ENCODE data around the gene PIEZO2.

Gene PIEZO2

DNA sequence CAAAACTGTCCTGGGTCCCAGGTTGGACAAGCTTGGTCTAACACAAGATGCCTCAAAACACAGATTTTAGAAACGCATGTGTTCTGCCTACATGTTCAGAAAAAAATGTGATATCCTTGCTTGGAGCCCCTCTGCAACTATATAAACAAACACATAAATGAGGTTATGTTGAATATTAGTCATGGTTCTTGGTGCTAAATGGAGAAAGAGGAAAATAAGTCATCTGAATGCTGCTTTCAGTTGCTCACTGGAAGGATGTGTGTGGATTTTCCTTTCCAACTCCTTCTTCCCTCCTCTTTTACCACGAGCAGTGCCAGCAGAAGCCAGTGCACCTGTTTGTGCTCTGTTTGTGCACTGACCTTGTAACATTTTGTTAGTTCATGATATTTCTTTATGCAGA, 85.3 kb downstream of the PIEZO2 start:
- DNase-seq: no peak

DNA sequence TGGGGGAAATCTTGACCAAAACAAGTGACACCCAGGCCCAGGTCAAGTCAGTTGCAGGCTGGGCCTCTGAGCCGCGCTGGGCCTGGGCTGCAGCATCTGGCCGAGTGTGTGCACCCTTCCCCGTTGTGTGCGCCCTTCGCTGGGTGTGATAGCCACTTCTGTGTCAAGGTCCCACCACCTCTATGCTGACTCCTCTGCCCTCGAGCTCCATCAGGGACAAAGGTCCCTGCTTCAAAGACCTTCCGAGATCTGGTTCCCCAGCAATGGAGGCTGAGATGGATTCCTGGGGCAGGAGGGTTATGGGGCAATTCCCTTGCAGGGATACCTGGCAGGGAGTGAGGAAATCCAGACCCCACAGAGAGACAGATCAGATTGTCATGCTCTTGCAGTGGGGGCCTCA, 93.6 kb downstream of the PIEZO2 start:
- DNase-seq: no peak

DNA sequence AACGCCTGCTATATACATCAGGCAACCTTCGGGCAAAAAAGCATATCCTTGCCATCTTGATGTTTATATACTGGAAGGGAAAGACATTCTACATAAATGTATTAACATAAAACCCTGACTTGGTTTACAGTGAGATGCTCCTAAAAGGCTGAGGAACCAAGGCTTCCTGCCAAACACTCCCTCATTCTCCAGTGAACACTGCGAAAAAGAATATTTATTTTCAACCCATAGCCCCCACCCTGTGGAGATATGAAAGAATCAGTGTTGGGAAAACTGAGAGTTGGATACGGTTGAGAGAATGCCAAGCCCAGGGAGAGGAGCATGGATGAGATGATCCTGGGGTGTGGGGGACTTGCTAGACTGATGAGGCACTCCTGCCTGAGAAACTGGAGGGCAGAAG, 94.9 kb downstream of the PIEZO2 start:
- DNase-seq: no peak

DNA sequence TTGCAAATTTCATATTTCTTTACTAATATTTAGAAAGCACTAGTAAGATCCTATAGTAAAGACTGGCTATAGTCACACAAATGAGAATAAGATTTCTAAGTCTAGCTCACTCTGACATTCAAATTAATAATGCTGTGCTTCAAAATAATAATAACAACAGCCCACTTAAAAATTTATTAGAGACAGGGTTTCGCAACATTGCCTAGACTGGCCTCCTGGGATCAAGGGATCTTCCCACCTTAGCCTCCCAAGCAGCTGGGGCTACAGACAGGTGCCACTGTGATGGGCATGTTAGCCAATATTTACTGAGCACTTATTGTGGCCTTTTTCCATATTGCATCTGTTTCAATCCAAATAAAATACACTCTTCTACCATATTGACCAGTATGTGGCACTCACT, 96.1 kb downstream of the PIEZO2 start:
- DNase-seq: no peak

DNA sequence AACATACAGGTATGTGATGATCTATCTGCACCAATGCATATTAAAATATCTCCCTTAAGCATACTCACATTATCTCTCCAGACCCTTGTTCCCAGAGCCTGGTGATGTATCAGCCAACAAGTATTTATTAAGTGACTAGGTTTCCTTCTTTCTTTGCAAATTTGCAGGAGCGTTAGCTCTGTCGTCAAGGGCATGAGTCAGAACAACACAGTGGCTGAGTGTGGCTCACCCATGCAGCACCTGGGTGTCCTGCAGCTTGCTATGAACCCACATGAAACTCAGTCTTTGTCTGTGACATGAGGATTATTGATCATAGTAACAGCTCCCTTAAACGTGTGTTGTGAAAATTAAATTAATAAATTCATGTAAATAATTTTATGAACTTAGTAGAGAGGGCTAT, 96.6 kb downstream of the PIEZO2 start:
- DNase-seq: no peak

DNA sequence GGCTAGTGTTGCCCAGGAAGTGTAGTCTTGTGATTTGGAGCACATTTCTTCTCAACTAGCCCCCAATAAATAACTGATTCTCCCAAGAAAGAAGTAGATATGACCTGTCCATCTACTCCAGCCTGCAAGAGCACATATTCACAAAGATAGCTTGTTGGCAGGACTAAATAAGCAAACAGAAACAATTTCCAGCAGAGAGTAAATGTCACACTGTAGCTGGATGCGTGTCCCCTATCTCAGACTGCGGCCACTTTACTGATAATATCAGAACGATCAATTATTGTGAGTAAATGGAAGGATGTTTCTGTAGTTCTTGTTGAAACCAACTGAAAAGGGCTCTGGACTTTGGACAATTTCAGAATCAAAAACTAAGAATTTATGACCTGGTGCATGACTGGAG, 97.9 kb downstream of the PIEZO2 start:
- no peak for DNase-seq

DNA sequence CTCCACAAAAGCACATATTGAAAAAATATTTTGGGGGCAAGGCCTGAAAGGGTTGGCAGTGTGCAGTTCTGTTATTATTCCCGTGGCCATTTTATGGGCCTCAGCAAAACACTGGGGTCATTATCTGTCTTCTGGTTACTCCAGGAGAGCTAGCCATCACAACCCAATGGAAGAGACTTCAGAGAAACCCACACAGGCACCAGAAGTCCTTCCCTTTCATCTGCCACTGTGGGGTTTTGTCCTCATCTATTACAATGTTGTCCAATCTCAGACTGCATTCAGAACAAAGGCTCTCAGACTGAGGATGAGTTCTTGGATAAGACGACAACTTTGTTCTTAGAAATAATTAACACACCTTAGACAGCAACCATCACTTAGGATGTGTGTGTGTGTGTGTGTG, 98.4 kb downstream of the PIEZO2 start:
- DNase-seq: no peak

DNA sequence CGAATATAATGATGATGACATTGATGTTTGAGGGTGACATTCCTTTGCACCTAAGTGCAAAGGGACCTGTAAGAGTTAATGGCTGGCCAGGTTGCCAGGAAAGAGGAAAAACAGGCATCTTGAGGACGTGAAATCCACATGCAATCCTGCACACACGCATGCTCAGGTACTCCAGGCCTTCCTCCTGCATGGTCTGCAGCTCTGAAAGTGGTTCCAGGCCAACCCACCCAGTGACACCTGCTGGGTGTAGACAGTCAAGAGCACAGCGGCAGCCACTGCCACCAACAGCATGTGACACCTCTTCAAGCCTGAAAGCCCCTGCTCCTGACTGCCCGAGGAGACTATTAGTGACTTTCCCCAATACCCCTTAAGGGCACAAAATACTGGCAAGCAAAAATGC, 101.6 kb downstream of the PIEZO2 start:
- DNase-seq: no peak

DNA sequence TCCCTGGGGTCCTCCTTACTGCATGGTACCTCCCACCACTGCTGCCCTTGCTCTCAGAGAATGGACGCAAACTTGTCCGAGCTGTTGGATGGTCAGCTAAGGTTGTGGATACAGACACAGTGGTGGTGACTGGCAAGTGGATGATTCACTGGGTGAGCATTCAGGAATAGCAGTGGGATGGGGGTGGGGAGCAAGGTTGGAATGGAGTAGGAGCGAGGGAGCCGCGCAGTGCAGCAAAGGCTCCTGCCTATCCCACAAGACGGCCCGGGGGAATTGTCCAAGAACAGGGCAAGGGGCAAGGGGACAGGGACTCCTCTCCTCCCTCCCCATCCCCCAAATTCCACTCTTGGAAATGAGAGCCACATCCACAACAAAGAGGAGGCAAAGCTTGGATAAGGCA, 102.2 kb downstream of the PIEZO2 start:
- DNase-seq: no peak

DNA sequence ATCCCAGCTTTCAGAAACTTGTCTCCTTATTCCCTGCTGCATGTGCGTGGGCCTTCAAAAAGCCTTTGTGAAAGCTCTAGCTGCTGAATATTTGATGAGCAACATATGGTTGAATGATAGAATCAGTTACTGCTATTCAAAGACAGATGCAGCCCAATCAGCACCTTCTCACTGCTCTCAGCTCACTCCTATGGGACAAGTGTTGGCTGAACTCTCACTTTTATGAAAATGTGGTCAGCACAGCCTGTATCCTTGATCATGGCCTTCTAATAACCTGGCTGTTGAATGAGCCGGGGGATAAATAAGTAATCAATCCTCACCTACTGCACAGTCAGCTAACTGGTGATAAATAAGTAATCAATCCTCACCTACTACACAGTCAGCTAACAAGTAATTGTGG, 103.2 kb downstream of the PIEZO2 start:
- DNase-seq: no peak

DNA sequence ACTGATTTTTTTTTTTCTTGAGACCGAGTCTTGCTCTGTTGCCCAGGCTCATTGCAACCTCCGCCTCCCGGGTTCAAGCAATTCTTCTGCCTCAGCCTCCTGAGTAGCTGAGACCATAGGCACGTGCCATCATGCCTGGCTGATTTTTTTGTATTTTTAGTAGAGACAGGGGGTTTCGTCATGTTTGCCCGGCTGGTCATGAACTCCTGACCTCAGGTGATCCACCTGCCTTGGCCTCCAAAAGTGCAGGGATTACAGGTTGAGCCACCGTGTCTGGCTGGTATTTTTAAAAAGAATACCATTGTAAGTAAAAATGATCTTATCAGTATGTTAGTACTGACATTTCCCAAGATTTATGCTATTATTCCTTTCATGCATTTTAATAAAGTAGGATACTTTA, 105.7 kb downstream of the PIEZO2 start:
- DNase-seq: no peak

DNA sequence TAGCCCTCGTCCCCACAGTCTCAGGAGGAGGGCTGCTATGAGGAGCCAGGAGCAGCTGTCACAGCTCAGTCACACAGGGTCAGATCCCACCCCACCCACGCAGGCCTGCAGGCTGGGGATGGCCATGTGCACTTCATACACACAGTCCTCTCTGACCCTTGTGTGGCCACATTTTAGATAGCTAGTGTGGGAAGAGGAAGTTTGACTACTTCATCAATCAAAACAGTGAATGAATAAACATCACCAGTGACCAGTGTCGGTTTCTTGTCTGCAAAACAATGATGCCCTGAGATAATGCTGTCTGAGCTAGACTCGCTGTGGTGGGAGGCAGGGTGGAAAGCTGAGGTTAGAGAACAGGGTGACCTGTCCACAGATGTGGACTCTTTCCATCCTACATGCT, 107.1 kb downstream of the PIEZO2 start:
- no peak for DNase-seq

DNA sequence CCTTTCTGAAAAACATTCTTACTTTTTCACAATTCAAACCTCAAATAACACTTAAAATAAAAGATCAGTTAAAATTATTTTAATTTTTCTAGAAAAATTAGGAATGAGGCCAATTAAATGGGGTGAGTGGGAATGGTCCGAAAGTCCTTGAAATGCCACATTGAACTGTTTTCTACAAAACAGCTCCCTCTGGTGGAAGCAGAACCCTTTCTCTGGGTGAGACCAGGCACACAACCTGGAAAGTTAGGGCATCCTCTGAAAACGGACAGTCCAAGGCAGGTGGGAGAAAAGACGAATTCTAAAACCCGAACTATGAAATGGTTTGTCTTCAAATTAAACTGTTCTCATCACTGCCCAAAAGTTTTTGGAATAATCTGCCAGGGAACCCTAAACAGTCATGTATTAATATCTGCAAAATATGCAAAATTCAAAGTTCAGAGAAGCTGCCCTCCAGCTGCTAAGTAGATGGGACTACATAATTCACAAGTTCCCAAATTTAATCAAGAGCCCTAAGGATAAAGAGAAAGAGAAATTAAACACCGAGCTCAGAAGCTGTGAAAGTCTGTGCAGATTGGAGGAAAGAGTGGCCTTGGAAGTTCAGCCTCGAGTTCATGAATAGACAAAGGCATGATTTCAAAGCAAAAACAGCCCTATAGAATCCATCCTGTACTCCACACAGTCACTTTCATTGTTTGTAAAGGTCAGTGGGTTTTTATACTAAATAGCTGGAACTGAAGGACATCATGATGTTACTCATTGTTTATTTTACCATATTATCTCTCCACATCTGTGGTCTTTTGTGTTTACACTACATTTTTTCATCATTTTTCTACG, 108.3 kb downstream of the PIEZO2 start:
- no peak for DNase-seq

DNA sequence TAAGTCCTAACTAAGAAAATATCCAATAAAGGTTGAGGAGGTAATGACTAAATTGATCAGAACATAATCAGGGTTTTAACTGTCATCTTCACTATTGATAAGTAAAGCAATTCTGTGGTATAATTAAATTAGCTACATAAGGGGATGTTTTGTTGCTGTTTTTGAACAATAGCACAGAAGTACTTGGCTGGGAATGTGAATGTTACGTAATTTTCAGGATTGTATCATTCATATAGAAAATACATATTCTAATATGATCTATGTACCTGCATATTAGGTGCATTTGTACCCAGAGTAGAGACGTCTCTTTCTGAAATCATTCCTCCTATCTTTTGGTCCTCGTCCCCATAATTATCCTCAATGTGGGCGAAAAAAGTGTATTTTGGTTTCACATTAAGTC, 109.0 kb downstream of the PIEZO2 start:
- no peak for DNase-seq

DNA sequence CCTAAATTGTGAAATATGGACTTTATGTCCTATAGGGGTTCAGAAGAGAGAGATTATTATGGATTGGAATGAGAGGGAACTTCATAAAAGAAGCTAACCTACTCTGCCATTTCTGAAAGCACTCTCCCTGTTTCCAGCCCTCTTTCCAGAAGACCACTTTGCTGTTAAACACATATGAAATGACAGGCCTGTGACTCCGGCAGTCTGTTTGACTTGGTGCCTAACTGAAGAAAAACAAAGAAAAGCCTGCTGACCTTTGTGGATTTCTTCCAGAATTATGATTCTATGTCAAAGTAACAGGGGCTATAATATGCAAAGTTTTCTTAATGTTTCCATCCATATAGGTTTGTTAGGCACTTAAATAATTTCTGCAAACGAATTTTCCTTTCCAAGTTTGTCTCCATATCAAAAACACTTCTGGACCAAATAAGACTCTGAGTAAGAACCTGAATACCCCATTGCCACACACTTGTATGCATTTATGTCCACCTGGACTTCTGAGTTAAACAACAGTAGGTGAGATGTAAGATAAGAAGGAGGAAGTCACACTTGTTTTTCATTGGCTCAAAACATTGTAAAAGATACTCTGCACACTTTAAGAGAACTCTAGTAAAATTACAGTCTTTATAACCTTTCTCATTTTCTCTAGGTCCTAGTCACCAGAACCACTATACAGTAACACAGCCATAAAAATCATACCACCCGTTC, 111.7 kb downstream of the PIEZO2 start:
- DNase-seq: no peak

DNA sequence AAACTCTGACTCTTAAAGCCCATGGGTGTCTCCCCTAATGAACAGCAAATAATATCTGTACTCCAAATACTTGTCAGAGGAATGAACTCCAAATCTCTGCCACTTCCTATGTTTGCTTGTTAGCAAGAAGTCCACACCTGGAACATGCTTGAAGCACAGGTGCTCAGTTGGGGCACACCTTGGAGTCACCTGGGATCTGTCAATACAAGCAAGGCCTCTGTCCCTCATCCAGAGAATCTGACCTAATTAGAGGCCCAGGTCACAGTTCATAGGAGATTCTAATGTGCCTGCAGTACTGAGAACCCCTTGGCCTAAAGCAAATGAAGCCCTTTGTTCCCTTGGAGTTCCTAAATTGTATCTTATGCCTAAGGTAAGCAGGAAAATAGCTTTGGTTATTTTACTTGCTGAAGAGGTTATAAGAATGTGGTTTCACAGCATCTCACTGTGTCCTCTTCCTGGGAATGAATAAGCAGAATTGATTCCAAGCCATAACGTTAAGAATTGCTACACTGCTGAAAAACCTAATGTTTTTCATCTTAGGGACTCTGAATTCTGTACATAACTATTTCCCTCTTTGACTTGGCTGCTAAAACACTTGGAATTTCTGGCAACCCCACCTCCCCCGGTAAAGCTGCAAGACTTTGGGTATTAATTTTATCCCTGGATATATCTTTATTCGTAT, 113.4 kb downstream of the PIEZO2 start:
- no peak for DNase-seq

DNA sequence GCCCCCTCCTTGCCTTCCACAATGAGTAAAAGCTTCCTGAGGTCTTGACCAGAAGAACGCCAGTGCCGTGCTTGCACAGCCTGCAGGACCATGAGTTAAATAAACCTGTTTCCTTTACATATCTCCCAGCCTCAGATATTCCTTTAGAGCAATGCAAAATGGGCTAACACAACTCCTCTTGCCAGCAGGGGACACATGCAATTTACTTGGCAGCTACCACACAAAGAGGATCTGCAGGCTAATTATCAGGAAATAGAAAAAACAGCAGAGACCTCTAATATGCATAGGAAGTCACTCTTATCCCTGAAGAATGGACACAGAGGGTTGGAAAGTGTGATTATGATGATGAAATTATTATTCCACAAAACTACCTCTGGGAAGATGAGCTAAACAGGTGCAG, 114.0 kb downstream of the PIEZO2 start:
- no peak for DNase-seq

DNA sequence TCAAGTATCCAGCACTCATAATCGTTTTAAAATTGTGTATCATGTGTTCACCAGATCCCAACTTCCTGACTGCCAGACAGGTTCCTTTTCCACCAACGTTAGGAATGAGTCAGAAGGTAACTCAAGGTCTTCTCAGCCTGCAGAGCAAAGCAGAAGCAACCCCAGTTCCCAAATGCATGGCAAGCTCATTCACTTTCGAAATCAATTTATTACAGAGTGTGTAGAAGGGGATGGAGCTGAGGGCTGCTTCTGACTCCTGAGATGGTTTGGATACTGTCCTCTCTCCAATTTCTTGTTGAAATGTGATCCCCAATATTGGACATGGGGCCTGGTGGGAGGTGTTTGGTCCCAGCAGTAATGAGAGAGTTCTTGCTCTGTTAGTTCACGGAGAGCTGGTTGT, 114.5 kb downstream of the PIEZO2 start:
- no peak for DNase-seq

DNA sequence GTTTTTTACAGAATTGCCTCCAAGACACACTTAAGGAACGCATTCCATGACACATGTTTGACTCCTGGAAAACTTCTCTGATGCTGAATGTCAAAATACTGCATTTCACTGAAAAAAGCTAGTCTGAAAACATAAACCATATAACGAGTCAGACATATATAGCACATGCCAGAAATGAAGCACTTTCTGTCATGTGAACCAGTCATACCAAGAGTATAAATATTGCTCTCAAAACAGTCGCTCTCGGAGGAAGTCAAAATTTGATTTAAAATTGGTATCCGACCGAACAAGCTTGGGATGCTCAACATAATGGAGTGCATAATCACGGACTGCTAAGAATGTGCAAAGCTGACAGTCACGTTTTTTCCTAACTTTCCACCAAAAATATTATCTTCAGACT, 115.9 kb downstream of the PIEZO2 start:
- DNase-seq: no peak

DNA sequence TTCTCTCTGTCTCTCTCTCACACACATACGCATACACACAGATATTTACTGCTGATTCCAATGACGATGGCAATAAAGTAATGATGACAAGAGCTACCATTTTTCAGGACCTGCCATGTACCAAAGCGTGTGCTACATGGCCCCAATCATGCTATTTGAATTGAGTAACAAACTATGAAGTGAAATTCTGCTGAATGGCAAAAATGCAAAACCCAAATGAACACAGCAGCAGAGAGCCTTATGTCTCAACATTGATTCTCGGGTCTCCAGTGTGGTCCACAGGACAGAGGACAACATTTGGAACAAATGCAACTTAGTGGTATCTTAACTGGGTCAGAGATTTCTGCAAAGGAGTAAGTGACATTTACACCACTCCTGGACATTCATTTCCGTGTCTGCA, 117.4 kb downstream of the PIEZO2 start:
- no peak for DNase-seq

DNA sequence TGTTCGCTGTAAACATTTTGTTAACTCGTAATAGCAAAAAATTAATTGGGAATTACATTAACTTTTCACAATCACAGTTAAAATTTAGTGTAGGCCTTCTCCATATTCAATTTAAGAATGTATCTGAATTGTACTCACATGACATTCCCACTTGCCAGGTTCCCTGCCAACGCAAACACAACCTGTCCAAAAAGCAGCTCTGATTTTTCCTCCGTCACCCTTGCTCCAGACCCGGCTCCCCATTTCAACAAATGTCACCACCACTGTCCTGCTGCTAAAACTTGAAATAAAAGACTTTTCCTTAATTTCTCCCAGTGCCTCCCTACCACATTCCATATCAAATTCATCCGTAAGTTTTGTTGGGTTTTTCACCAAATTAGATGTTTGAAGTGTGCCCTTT, 120.3 kb downstream of the PIEZO2 start:
- DNase-seq: no peak

DNA sequence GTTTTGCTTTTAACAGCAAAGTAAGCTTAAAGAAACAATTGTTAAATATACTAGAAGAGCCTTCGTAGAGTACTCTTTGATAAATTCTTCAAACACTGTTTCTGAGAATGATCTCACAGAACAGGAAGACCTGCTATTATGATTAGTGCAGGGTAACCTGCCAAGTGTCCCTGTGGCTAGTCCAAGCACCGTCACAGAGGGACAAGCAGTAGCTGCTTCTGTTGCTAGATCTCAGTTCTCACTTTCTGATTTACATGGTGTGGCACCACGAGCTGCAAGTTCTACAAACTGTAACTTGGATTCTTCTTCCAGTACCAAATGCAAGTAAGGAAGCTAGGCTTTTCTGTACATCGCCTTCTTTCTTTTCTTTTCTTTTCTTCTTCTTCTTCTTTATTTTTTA, 121.5 kb downstream of the PIEZO2 start:
- no peak for DNase-seq

DNA sequence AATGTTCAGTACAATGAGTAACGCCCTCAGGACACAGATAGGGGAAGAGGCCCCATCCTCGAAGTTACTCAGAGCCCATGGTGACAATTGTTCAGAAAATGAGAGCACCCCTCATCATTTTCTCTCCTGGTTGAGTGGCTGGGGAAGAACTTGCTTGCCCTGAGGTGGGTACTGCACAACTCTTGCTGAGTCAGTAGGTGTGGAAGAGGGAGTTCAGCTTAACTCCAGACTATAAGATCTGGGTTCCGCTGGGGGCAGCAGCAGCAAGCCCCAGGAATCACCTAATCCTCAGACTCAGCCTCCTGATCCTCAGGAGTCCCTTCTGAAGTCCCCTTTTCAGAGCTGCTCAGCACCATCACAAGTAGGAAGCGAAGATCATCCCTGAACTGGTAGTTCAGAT, 123.7 kb downstream of the PIEZO2 start:
- DNase-seq: no peak
